ENCODE results near the gene GABRB1.

Gene GABRB1

GRCh38 chr4:47031011-47031678 lies at the start of gene GABRB1:
GABRB1 (plus strand) TSS chr4:47031567.
- DNase-seq = peak; percentile 20

GRCh38 chr4:46984781-46985180 lies 46.6 kb upstream of the GABRB1 start:
- DNase-seq = no peak

- DNase-seq = no peak
These were observed 44.3 kb upstream of the GABRB1 start for GRCh38 chr4:46986922-46987638.

GRCh38 chr4:46992338-46992737 lies 39.0 kb upstream of the GABRB1 start:
- DNase-seq = no peak

- DNase-seq = no peak
These were observed 38.0 kb upstream of the GABRB1 start, which contains the start of gene GABRA4 for GRCh38 chr4:46993075-46994006. GABRA4 (minus strand) TSS chr4:46993581; CDS start chr4:46993424, 157 bp downstream.

- DNase-seq = no peak
These were observed 37.4 kb upstream of the GABRB1 start for GRCh38 chr4:46994007-46994405.

- no peak for DNase-seq
These were observed 31.8 kb upstream of the GABRB1 start for GRCh38 chr4:46999566-46999965.

GRCh38 chr4:47000406-47000805 lies 31.0 kb upstream of the GABRB1 start:
- no peak for DNase-seq

GRCh38 chr4:47002580-47002979 lies 28.8 kb upstream of the GABRB1 start:
- DNase-seq = no peak

- no peak for DNase-seq
These were observed 20.9 kb upstream of the GABRB1 start for GRCh38 chr4:47010347-47010911.

- DNase-seq = no peak
These were observed 20.4 kb upstream of the GABRB1 start for GRCh38 chr4:47010912-47011446.

GRCh38 chr4:47012676-47013075 lies 18.7 kb upstream of the GABRB1 start:
- no peak for DNase-seq

GRCh38 chr4:47013373-47013772 lies 18.0 kb upstream of the GABRB1 start:
- DNase-seq = no peak

GRCh38 chr4:47017081-47017480 lies 14.3 kb upstream of the GABRB1 start:
- no peak for DNase-seq

- DNase-seq = no peak
These were observed 13.9 kb upstream of the GABRB1 start for GRCh38 chr4:47017494-47017893.

- DNase-seq = peak; percentile 4
These were observed 511 bp downstream of the GABRB1 start for GRCh38 chr4:47031751-47032404.

GRCh38 chr4:47032405-47033106 lies 1.2 kb downstream of the GABRB1 start:
- DNase-seq = peak; percentile 8

- DNase-seq = no peak
These were observed 6.9 kb downstream of the GABRB1 start for GRCh38 chr4:47038263-47038662.

- DNase-seq = no peak
These were observed 9.5 kb downstream of the GABRB1 start for GRCh38 chr4:47040828-47041227.

GRCh38 chr4:47043821-47044220 lies 12.5 kb downstream of the GABRB1 start:
- DNase-seq = no peak

- DNase-seq = no peak
These were observed 13.9 kb downstream of the GABRB1 start for GRCh38 chr4:47045261-47045660.
